Karpas-422 (cell line): ENCODE results near the gene EHBP1. TPM values are rescaled to one million over a fixed set of nuclear protein-coding genes. Genes with fewer than 3 reads are reported as not detected.
"Not testable (repeated sequence)": the region's sequence is repeated elsewhere in the genome, so short reads cannot be mapped to it uniquely, and the experiment has no call there.

ENCODE experiments used
- DNase-seq: peaks from one replicate; pipeline ENCODE4 v3.0.0-alpha.2; 2015
- H2AFZ ChIP-seq: fragments of 200-600 bp; sonication (generic); 2 replicates; pipeline ENCODE4 v1.6.1; 2014; ENCODE audit warnings: antibody characterized with exemption, low read length, mixed read lengths
- H3K27ac ChIP-seq: fragments of 200-600 bp; sonication (generic); 2 replicates; pipeline ENCODE4 v1.5.1; 2014; ENCODE audit warnings: mild to moderate bottlenecking, low read length, moderate library complexity
- H3K27me3 ChIP-seq: fragments of 200-600 bp; sonication (generic); 2 replicates; pipeline ENCODE4 v1.6.1; 2014; ENCODE audit warnings: low read length, mixed read lengths
- H3K36me3 ChIP-seq: fragments of 200-600 bp; sonication (generic); 2 replicates; pipeline ENCODE4 v1.6.1; 2014; ENCODE audit warnings: low read length, mixed read lengths; ENCODE audit not compliant: insufficient read depth
- H3K4me1 ChIP-seq: fragments of 200-600 bp; sonication (generic); 2 replicates; pipeline ENCODE4 v1.6.1; 2014; ENCODE audit warnings: mild to moderate bottlenecking, low read length, mixed read lengths
- H3K4me2 ChIP-seq: fragments of 200-600 bp; sonication (generic); 2 replicates; pipeline ENCODE4 v1.6.1; 2014; ENCODE audit warnings: low read length, low read depth, mild to moderate bottlenecking; ENCODE audit not compliant: poor library complexity, severe bottlenecking
- H3K4me3 ChIP-seq: fragments of 200-600 bp; sonication (generic); 2 replicates; pipeline ENCODE4 v1.5.1; 2014; ENCODE audit warnings: mild to moderate bottlenecking, antibody characterized with exemption, low read length, mixed read lengths
- H3K79me2 ChIP-seq: fragments of 200-600 bp; sonication (generic); 2 replicates; pipeline ENCODE4 v1.6.1; 2014; ENCODE audit warnings: mild to moderate bottlenecking, low read length, mixed read lengths
- H3K9ac ChIP-seq: fragments of 200-600 bp; sonication (generic); 2 replicates; pipeline ENCODE4 v1.6.0; 2014; ENCODE audit warnings: low read length
- H3K9me2 ChIP-seq: fragments of 200-600 bp; sonication (generic), shearing (Covaris generic); replicated peaks from 2 replicates; pipeline ENCODE4 v1.6.0; 2014; ENCODE audit warnings: mild to moderate bottlenecking, low read length, moderate library complexity; ENCODE audit not compliant: insufficient read depth
- H3K9me3 ChIP-seq: fragments of 300-700, 200-600 bp; sonication (generic); 2 replicates; pipeline ENCODE4 v1.6.1; 2014; ENCODE audit warnings: low read length, mixed read lengths
- H4K20me1 ChIP-seq: fragments of 200-600 bp; sonication (generic); 2 replicates; pipeline ENCODE4 v1.6.1; 2014; ENCODE audit warnings: mild to moderate bottlenecking, antibody characterized with exemption, low read length, low read depth; ENCODE audit not compliant: insufficient read depth
- total RNA-seq: library from RNA; depleted of rRNA; stranded (reverse); fragments of >200 nt; shearing (Covaris generic); gene quantifications from 2 replicates; pipeline ENCODE4 v1.2.3, GENCODE V29; 2014; ENCODE audit warnings: low replicate concordance

The EHBP1 gene
- total RNA-seq, 1 experiment from 2014 or later, result 32.2 TPM

DNA sequence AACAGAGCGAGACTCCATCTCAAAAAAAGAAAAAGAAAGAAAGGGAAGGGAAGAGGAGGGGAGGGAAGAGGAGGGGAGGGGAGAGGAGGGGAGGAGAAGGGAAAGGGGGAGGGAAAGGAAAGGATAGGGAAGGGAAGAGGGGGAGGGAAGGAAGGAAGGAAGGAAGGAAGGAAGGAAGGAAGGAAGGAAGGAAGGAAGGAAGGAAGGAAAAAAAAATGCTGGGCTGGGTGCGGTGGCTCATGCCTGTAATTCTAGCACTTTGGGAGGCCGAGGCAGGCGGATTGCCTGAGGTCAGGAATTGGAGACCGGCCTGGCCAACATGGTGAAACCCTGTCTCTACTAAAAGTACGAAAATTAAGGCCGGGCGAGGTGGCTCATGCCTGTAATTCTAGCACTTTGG, 314.2 kb downstream of the EHBP1 start:
- not testable (repeated sequence) for H3K9ac ChIP-seq, H3K36me3 ChIP-seq, H4K20me1 ChIP-seq, DNase-seq, H3K9me3 ChIP-seq, H3K9me2 ChIP-seq, H3K4me2 ChIP-seq, H3K27me3 ChIP-seq, H3K4me1 ChIP-seq, H3K79me2 ChIP-seq, H3K4me3 ChIP-seq, H3K27ac ChIP-seq, H2AFZ ChIP-seq

DNA sequence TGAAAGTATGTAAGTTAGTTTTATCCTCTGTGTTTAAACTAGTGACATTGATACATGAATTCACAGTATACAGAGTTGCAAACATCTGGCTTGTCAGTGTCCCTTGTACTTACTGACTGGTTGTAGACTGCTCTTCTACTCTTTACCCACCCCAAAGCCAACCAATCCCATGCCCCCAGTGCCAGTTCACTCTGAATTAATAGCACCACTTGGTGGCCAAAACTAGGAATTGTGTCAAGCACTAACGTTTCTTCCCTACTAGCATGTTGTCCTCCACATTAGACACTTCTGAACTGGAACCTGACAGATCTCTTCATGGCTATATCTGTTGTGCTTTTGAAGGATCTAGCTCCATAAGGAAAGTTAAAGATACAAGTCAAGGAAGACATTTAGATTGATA, 317.9 kb downstream of the EHBP1 start:
- Histone ChIP-seq H3K4me2 (no peak overlapping the region), H3K9me2 (no peaks in the 10 kb centered on the region), H3K27me3 (no peaks in the 10 kb centered on the region), H2AFZ (no peak overlapping the region), H3K79me2 (no peaks in the 10 kb centered on the region), H4K20me1 (no peaks in the 10 kb centered on the region), H3K9ac (no peak overlapping the region), H3K9me3 (no peaks in the 10 kb centered on the region), H3K4me1 (no peaks in the 10 kb centered on the region), H3K36me3 (no peaks in the 10 kb centered on the region), H3K4me3 (no peak overlapping the region), H3K27ac (no peak overlapping the region)
- peak; percentile 91 for DNase-seq

DNA sequence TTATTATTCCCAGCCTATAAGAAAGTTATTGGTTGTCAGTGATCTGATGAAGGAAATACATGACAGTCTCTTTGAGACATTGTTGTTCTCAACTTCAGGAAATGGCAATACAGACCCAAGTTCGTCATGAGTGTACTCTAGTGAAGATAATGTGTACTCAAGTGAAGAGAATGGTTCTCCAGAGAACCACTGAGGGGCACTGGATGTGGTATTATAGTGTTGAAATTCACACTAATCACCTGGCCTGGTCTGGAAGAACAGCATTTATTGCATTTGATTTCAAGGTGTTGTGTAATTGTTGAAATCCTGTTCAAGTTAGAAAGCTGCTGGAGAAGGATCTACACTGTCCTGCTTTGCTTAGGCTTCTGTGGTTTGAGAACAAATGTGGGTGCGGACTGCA, 321.7 kb downstream of the EHBP1 start:
- no peak overlapping the region for H2AFZ ChIP-seq
- no peak for DNase-seq
- no peaks in the 10 kb centered on the region for H3K36me3 ChIP-seq
- no peak overlapping the region for H3K4me2 ChIP-seq
- H3K79me2 ChIP-seq, result no peaks in the 10 kb centered on the region
- H4K20me1 ChIP-seq, result no peaks in the 10 kb centered on the region
- H3K9me3 ChIP-seq, result no peaks in the 10 kb centered on the region
- no peaks in the 10 kb centered on the region for H3K27me3 ChIP-seq
- no peak overlapping the region for H3K27ac ChIP-seq
- H3K9me2 ChIP-seq, result no peaks in the 10 kb centered on the region
- no peak overlapping the region for H3K4me3 ChIP-seq
- no peak overlapping the region for H3K9ac ChIP-seq
- no peaks in the 10 kb centered on the region for H3K4me1 ChIP-seq

DNA sequence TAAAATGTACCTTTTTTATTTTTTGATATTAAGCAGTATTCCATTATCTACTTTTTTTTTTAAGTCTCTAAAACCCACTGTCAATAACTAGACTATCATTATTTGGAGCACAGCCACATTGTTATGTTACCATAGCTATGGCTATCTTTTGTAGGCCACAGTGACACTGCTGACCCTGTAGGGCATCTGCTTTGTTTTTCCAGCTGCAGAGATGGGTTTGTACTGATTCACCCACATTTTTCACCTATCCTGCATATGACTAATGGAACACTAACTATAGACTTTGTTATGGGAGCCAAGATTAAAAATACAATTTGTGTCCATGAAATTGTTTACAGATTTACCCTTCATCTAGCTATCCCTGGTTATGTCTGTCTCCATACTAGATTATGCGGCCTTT, 323.5 kb downstream of the EHBP1 start:
- Histone ChIP-seq H2AFZ (no peak overlapping the region), H3K9ac (no peak overlapping the region), H3K79me2 (no peaks in the 10 kb centered on the region), H3K4me3 (no peak overlapping the region), H3K9me2 (no peaks in the 10 kb centered on the region), H3K36me3 (no peaks in the 10 kb centered on the region), H3K27ac (no peak overlapping the region), H4K20me1 (no peaks in the 10 kb centered on the region), H3K4me2 (no peak overlapping the region), H3K4me1 (no peaks in the 10 kb centered on the region), H3K9me3 (no peaks in the 10 kb centered on the region), H3K27me3 (no peaks in the 10 kb centered on the region)
- no peak for DNase-seq

DNA sequence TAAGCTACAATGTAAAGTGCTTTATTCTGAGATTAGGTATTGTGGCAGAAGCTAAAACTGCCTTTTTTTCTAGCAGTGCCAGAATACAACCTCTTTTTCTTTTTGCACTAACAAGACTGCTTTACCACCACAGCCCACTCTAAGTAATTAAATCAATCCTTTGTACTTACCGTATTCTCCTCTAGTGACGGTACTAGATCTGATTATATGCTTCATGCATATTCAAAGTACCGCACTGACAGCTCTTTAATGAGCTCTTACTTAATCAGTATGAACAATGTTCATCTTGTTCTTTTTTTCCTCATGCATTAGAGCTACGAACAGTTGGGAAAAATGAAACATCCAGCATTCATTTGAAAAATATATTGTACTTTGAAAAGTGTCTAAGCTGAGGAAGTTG, 329.0 kb downstream of the EHBP1 start:
- Histone ChIP-seq H3K36me3 (no peaks in the 10 kb centered on the region), H2AFZ (no peak overlapping the region), H3K4me2 (no peak overlapping the region), H3K27ac (no peak overlapping the region), H3K9me2 (no peaks in the 10 kb centered on the region), H3K4me1 (no peaks in the 10 kb centered on the region), H3K9ac (no peak overlapping the region), H3K4me3 (no peak overlapping the region), H4K20me1 (no peaks in the 10 kb centered on the region), H3K79me2 (no peaks in the 10 kb centered on the region), H3K27me3 (no peaks in the 10 kb centered on the region), H3K9me3 (no peaks in the 10 kb centered on the region)
- DNase-seq, result no peak

DNA sequence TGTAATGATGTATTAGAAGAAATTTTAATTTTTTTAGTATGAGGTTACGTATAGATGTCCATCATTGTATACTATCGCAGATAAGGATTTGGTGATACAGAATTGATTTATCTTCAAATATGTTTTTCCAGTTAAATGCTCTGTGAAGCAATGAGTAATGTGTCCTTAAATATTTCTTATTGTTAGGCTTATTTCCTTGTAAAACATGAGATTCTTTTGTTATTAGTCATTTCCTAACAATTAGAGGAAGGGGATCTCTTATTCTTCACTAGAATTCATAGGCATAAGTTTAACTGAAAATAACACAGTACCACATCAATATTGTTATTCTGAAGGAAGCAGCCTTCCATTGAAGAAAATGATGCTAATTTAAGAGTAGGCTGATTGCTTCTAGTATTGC, 329.7 kb downstream of the EHBP1 start:
- H3K4me3 ChIP-seq, result no peak overlapping the region
- H3K36me3 ChIP-seq, result no peaks in the 10 kb centered on the region
- no peaks in the 10 kb centered on the region for H3K9me3 ChIP-seq
- no peak overlapping the region for H3K4me2 ChIP-seq
- no peak overlapping the region for H3K9ac ChIP-seq
- no peaks in the 10 kb centered on the region for H3K79me2 ChIP-seq
- no peaks in the 10 kb centered on the region for H3K4me1 ChIP-seq
- DNase-seq, result no peak
- no peaks in the 10 kb centered on the region for H4K20me1 ChIP-seq
- H3K27ac ChIP-seq, result no peak overlapping the region
- H2AFZ ChIP-seq, result no peak overlapping the region
- no peaks in the 10 kb centered on the region for H3K27me3 ChIP-seq
- no peaks in the 10 kb centered on the region for H3K9me2 ChIP-seq

DNA sequence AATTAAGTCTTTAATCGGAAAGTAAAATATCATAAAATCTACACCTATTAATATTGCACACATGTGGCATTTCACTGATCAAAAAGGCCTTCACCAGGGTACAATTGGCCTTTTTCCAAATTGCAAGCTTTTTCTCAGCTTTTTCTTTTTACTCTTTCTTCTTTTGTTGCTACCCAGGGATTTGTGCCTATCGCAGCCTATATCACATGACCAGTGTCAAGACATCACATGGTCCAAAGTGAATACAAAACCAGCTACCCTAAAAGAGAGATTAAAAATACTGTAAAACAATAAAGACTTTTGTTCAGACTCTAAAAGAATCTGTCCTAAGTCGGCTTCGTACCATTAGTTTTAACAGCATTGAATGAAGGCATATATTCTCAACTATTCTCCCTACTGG, 330.1 kb downstream of the EHBP1 start:
- H3K27ac ChIP-seq, result no peak overlapping the region
- H3K4me3 ChIP-seq, result no peak overlapping the region
- no peaks in the 10 kb centered on the region for H3K79me2 ChIP-seq
- no peak overlapping the region for H3K4me2 ChIP-seq
- no peaks in the 10 kb centered on the region for H3K9me3 ChIP-seq
- H3K27me3 ChIP-seq, result no peaks in the 10 kb centered on the region
- no peak overlapping the region for H2AFZ ChIP-seq
- no peaks in the 10 kb centered on the region for H4K20me1 ChIP-seq
- no peak for DNase-seq
- no peaks in the 10 kb centered on the region for H3K36me3 ChIP-seq
- H3K9me2 ChIP-seq, result no peaks in the 10 kb centered on the region
- no peak overlapping the region for H3K9ac ChIP-seq
- H3K4me1 ChIP-seq, result no peaks in the 10 kb centered on the region

DNA sequence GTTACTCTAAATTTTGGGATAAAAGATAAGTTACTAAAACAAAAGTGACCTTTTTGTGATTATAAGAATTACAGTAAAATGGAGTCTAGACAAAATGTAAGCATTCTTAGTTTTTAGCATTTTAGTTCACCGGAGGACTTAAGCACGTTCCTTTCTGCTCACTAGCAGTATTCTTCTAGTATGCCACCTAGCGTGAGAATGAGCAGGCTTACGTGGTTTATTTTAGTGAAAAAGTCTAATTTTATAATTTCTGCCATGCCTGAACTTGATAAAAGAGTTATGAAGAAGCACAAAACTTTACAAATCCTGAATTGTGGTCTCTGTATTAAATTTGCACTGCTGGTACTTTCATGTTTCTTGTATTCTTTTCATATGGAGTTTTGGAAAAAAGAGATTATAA, 332.5 kb downstream of the EHBP1 start:
- no peak overlapping the region for H3K4me2 ChIP-seq
- no peaks in the 10 kb centered on the region for H3K9me3 ChIP-seq
- H3K9me2 ChIP-seq, result no peaks in the 10 kb centered on the region
- no peaks in the 10 kb centered on the region for H3K36me3 ChIP-seq
- no peak overlapping the region for H3K27ac ChIP-seq
- H3K27me3 ChIP-seq, result no peaks in the 10 kb centered on the region
- no peak overlapping the region for H3K4me3 ChIP-seq
- no peak overlapping the region for H3K9ac ChIP-seq
- H2AFZ ChIP-seq, result no peak overlapping the region
- H3K4me1 ChIP-seq, result peaks cover 2% of the 10 kb centered on the region; the same call in 1 of the 2 replicates
- H3K79me2 ChIP-seq, result no peaks in the 10 kb centered on the region
- no peak for DNase-seq
- H4K20me1 ChIP-seq, result no peaks in the 10 kb centered on the region

DNA sequence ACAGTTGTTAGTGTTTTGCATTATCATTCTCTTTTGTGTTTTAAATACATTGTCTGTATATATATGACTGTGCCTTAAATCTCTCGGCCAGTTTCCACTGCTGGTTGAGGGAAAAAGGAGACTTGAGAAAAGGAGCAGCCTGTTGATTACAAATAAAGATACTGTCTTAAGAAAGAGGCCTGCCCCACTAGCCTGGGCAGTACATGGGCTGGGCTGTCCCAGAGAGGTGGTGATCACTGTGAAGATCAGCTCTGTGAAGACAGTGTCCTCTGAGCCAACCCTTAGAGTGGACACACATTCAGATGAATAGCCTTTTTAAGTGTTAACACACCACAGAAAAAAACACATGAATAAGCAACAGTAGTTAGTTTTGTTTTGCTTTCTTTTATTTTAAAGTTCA, 335.1 kb downstream of the EHBP1 start:
- Histone ChIP-seq H3K9me2 (no peaks in the 10 kb centered on the region), H3K79me2 (no peaks in the 10 kb centered on the region), H3K27ac (no peak overlapping the region), H2AFZ (no peak overlapping the region), H3K4me1 (peaks cover 14% of the 10 kb centered on the region), H3K4me2 (no peak overlapping the region), H3K4me3 (no peak overlapping the region), H3K9me3 (no peaks in the 10 kb centered on the region), H3K9ac (no peak overlapping the region), H3K27me3 (no peaks in the 10 kb centered on the region), H4K20me1 (no peaks in the 10 kb centered on the region), H3K36me3 (no peaks in the 10 kb centered on the region)
- DNase-seq, result no peak
